HG03575 (cell line): Measurements from ENCODE around the gene AP2S1.
"Not testable (repeated sequence)": the region's sequence is repeated elsewhere in the genome, so short reads cannot be mapped to it uniquely, and the experiment has no call there.

Source experiments
- ATAC-seq: cut with Tn5 transposase; IDR thresholded peaks from one replicate; pipeline ENCODE4 v1.9.1; 2021; ENCODE audit not compliant: unreplicated experiment, insufficient number of reproducible peaks, low FRiP score; ENCODE audit errors: extremely low read depth

Gene AP2S1

GRCh38 chr19:46847528-46847927 lies 3.1 kb downstream of the AP2S1 start:
- no peak for ATAC-seq

DNA sequence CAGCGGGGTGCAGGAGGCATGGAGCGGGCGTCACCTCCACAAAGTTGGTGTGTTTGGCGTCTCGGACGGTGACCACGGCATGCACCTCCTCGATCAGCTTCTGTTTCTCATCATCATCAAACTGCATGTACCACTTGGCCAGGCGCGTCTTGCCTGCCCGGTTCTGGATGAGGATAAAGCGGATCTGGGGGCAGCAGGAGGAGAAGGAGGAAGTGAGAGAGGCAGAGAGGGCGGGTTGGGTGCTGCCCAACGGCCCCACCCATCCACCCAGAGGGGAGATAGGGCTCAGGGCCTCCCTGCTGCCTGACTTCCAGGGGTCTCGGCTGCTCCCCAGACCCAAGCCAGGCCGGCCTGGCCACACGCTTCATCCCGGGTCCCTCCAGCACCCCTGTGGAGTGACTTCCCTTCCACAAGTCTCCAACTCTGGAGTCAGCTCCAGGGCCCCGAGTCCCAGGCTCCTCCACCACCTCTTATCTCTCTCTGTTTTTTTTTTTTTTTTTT lies 4.6 kb downstream of the AP2S1 start:
- ATAC-seq: no peak

- no peak for ATAC-seq
Observed at GRCh38 chr19:46844067-46844489, 6.6 kb downstream of the AP2S1 start.

GRCh38 chr19:46842791-46843190 lies 7.9 kb downstream of the AP2S1 start:
- ATAC-seq: no peak

DNA sequence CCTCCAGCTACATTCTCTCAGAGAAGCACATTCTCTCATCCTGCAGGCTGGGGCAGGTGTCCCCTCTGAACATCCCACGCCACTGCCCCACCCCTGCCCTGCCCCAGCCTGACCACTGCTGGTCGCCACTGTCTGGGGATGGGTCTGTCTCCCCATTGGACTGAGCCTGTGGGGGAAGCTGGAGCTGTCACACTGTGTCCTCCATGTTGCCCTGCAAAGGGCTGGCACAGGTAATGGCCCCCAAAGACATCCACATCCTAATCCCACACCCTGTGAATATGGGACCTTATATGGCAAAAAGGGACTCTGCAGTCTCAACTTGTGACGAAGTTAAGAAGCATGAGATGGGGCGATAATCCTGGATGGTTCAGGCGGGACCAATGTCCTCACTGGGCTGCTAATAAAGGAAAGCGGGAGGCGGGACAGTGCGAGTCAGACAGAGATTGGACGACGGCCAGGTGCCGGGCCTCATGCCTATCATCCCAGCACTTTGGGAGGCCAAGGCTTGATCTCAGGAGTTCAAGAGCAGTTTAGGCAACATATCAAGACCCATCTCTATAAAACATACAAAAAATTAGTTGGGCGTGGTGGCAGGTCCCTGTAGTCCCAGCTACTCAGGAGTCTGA lies 9.1 kb downstream of the AP2S1 start:
- ATAC-seq: no peak

- ATAC-seq: no peak
Observed at GRCh38 chr19:46840498-46840942, 10.1 kb downstream of the AP2S1 start.

DNA sequence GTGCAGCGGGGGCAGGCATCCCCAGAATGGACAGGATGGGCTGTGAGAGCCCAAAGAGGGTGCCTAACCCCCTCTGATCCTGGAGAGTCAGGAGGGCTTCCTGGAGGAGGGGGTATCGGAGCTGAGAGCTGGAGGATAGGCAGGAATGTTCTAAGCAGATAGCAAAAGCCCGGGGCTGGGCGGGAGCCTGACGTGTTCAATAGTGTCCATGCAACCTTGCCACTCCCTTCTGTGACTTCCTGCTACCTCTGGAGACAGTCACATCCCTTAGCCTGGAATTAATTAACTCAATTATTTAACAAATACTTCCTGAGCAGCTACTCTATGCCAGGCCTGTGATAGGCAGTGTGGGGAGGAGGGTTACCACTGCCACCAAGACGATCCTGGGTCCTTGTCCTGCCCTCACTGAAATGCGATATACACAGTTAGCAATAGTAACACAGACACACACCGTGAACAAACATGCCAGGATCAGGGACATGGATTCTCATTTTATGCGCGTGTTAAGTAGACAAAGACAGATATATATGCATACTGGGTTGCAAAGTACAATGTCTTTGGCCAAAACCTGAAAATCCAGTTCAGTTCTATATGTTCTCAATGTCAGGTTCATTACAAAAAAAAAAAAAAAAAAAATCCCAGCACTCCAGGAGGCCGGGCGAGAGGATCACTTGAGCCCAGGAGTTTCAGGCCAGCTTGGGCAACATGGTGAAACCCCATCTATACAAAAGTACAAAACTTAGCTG lies 10.7 kb downstream of the AP2S1 start:
- ATAC-seq: no peak

DNA sequence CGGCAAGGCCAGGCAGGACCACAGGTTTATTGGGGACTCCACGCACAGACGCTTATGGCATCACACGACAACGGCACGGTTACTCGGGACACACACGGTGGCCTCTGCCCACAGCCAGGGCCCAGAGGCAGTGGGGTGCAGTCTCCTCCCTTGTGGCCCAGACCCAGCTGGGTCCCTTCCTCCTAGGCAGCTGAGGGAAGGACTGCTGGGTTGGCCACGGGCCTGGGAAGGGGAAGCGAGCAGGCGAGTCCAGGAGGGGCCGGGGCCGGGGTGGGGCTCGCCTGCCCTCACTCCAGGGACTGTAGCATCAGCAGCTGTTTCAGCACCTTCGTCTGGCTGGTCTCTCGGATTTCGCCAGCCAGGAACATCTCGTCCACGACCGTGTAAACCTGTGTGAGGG lies 12.5 kb downstream of the AP2S1 start:
- no peak for ATAC-seq

GRCh38 chr19:46834984-46835383 lies 15.7 kb downstream of the AP2S1 start:
- ATAC-seq: no peak

DNA sequence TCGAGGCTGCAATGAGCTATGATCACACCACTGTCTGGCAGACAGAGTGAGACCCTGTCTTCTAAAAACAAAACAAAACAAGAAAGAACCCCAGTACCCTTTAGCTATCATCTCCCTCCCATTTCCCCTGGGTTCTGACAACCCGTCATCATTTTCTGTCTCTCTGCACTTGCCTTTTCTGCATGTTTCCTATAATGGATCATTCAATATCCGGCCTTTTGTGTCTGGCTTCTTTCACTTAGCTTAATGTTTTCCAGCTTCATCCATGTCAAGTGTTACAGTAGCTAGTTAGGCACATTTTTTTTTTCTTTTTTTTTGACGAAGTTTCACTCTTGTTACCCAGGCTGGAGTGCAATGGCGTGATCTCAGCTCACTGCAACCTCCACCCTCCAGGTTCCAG lies 16.5 kb downstream of the AP2S1 start:
- ATAC-seq: no peak

DNA sequence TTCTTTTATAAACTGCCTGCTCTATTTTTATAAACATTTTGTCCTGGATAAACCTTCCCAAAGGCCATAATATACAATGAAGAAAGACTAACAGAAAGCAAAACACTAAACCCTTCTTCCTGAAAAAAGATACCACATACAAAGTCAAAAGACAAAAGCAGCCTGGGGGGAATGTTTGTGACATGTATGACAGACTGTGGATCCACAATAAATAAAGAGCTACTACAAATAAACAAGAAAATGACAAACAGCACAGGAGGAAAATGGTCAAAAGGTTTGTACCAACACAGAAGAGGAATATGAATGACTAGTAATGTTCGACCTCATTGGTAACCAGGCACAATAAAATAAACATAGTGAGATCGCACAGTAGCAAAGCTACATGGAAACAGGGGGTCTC lies 19.8 kb downstream of the AP2S1 start:
- no peak for ATAC-seq

DNA sequence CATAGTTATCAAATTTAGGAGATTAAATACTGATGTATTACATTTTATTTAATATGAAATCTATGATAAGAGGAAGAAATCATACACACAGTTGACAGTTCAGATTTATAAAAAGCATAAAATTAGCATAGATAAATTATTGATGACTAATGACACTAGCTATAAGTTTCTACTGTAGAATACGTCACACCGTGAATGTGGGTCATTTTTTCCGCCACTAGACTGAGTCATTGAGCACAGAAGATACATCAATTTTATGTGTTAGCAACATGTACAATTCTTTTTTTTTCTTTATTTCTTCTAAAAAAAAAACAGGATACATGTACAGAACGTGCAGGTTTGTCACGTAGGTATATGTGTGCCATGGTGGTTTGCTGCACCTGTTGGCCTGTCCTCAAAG lies 22.2 kb downstream of the AP2S1 start:
- no peak for ATAC-seq

- ATAC-seq: no peak
Observed at GRCh38 chr19:46825731-46826055, 25.0 kb downstream of the AP2S1 start.

DNA sequence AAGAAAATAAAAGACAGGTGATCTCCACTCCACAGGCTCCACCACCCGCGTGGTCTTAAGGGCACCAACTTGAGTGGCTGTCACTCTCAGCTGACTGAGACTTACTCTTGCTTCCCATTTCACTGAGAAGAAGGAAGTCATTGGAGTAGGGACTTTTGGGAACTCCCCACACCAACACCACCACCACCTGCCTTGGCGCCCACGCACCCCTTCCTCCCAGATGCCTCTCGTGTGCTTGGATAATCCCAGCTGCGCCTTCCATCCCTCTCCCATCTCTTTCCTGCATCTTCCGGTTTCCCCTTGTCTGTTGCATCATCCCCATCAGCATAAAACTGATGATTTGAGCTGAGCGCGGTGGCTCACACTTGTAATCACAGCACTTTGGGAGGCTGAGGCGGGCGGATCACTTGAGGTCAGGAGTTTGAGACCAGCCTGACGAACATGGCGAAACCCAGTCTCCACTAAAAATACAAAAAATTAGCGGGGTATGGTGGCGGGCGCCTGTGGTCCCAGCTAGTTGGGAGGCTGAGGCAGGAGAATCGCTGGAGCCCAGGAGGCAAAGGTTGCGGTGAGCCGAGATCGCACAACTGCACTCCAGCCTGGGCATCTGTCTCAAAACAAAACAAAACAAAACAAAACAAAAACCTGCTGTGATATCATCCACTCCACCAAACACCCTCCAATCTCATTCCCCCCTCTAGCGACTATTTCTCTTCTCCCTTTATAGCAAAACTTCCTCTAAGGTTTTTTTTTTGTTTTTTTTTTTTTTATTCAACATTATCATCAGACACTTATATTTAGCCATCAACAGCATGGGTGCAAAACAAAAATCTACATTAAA lies 25.5 kb downstream of the AP2S1 start:
- ATAC-seq: no peak

- ATAC-seq: no peak
Observed at GRCh38 chr19:46823049-46823448, 27.6 kb downstream of the AP2S1 start.

DNA sequence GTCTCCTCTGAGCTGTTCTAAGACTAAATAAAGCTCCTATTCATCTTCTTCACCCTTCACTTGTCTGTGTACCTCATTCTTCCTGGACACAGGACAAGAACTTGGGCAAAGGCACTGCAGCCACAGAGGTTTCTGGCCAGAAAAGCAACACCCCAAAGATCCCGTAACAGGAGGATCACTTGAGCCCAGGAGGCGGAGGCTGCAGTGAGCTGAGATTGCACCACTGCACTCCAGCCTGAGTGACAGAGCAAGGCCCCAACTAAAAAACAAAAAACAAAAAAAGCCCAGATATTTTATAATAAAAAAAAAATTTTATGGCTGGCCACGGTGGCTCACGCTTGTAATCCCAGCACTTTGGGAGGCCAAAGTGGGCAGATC lies 28.2 kb downstream of the AP2S1 start:
- not testable (repeated sequence) for ATAC-seq

DNA sequence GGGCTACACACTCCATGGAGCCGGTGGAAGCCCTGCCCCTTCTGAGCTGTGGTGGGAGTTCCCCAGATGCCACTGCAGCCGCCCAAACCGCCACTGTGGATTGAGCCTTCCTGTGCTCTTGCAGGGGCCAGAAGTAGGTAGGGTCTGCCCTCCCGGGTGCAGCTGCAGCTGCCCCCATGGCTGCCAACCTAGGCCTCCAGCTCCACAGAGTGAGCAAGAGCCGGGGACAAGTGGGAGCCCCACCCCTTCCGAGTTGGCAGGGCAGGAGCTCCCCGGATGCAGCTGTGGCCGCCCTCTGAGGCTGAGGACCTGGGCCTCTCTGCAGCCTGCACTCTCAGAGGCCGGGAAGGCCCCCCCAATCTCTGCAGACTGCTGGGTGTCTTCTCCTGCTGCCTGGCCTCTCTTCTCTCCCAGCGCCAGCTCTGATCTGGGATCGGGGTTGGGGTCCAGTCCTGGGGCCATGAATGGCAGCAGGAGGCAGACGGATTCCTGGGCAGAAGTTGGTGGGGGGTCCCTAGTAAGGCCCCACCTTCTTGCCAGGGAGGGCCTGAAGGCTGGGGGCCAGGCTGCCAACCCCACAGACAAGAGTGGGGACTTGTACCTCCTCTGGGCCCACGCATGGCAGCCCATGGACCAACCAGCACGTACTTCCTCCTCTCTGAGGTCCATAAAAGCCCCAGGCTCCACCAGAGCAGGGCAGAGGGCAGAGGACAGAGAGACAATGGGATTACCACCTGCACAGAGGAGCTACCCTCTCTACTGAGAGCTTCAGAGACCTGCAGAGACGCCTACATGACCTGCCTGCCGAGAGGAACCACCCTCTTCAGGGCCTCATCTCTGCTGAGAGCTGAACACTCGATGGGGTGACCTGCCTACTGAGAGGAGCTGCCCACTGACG lies 28.9 kb downstream of the AP2S1 start:
- ATAC-seq: no peak

DNA sequence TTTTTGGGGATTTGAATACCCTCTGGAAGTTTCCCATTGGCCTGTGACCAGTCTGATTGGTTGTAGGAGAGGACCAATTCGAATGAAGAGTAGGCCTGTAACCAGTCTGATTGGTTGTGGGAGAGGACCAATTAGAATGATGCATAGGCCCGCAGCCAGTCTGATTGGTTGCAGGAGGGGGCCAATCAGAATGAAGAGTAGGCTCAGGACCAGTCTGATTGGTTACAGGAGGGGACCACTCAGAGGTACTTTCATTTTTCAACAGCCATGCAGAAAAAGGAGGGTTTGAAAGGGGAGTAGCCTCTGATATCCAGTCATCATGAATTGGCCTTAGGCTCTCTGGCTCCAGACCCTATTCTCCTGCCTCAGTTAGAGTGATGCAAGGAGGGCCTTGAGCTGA lies 31.8 kb downstream of the AP2S1 start:
- ATAC-seq: no peak
